Fibroblast of lung (primary cell): Measurements from ENCODE around the gene TCAF1. TPM values are rescaled to one million over a fixed set of nuclear protein-coding genes. Genes with fewer than 3 reads are reported as not detected.
"Not testable (repeated sequence)": the region's sequence is repeated elsewhere in the genome, so short reads cannot be mapped to it uniquely, and the experiment has no call there.

Experiments used
- DNase-seq, 2 donors: peaks; one replicate each; pipeline versions ENCODE4 v3.0.0 to v3.0.0-alpha.2; 2010; ENCODE audit warnings: low read depth in 2 of 2
- H2AFZ ChIP-seq: 2 replicates; pipeline ENCODE4 v1.5.1; 2012; ENCODE audit warnings: low read length, control low read depth, inconsistent platforms
- H3K27ac ChIP-seq: 2 replicates; pipeline ENCODE4 v1.5.1; 2011; ENCODE audit warnings: low read length, control low read depth; ENCODE audit not compliant: insufficient read depth
- H3K27me3 ChIP-seq: 2 replicates; pipeline ENCODE4 v1.5.1; 2011; ENCODE audit warnings: mild to moderate bottlenecking, low read length; ENCODE audit not compliant: control insufficient read depth, insufficient read depth
- H3K36me3 ChIP-seq: 2 replicates; pipeline ENCODE4 v1.5.1; 2011; ENCODE audit warnings: low read length; ENCODE audit not compliant: control insufficient read depth, insufficient read depth
- H3K4me1 ChIP-seq: 2 replicates; pipeline ENCODE4 v1.5.1; 2011; ENCODE audit warnings: low read length; ENCODE audit not compliant: control insufficient read depth, insufficient read depth; ENCODE audit errors: extremely low read depth
- H3K4me2 ChIP-seq: 2 replicates; pipeline ENCODE4 v1.5.1; 2011; ENCODE audit warnings: low read length, control low read depth; ENCODE audit not compliant: insufficient read depth; ENCODE audit errors: extremely low read depth
- H3K4me3 ChIP-seq, 4 experiments: fragments of 200-600 bp in 1 of 4; sonication (generic) in 1 of 4; replicated peaks in 1 of 4; 2 replicates each; pipeline ENCODE4 v1.5.1; 2011 to 2016; ENCODE audit warnings: low read length in 4 of 4, low read depth in 3 of 4, mild to moderate bottlenecking in 3 of 4, control low read depth in 2 of 4, inconsistent platforms in 1 of 4, mixed read lengths in 1 of 4; ENCODE audit not compliant: insufficient read depth in 1 of 4; ENCODE audit errors: control extremely low read depth in 1 of 4
- H3K79me2 ChIP-seq: 2 replicates; pipeline ENCODE4 v1.5.1; 2012; ENCODE audit warnings: mild to moderate bottlenecking, low read length, inconsistent platforms; ENCODE audit not compliant: control insufficient read depth, insufficient read depth
- H3K9ac ChIP-seq: 2 replicates; pipeline ENCODE4 v1.5.1; 2011; ENCODE audit warnings: mild to moderate bottlenecking, low read length, control low read depth; ENCODE audit not compliant: insufficient read depth
- H3K9me3 ChIP-seq: 2 replicates; pipeline ENCODE4 v1.5.1; 2012; ENCODE audit warnings: low read depth, low read length; ENCODE audit not compliant: control insufficient read depth, insufficient read depth
- H4K20me1 ChIP-seq: 2 replicates; pipeline ENCODE4 v1.5.1; 2011; ENCODE audit warnings: low read length; ENCODE audit not compliant: control insufficient read depth, insufficient read depth; ENCODE audit errors: extremely low read depth
- EZH2 ChIP-seq: IDR thresholded peaks from 2 replicates; pipeline ENCODE4 v1.5.1; 2012; ENCODE audit warnings: low read length, control low read depth, mild to moderate bottlenecking; ENCODE audit errors: missing control alignments
- polyA plus RNA-seq, 2 donors: library from polyadenylated mRNA; depleted of rRNA in 1 of 2; stranded (reverse) in 1 of 2; unstranded in 1 of 2; fragments of >200 nt; gene quantifications; 2 replicates each; pipeline ENCODE4 v1.2.1, GENCODE V29; 2011 to 2012; ENCODE audit warnings: missing spikeins in 1 of 2
- total RNA-seq: library from RNA; depleted of rRNA; stranded (reverse); fragments of >200 nt; gene quantifications from 2 replicates; pipeline ENCODE4 v1.2.1, GENCODE V29; 2014
- TF ChIP-seq, protein P1 (sequence below), 2 donors: IDR thresholded peaks in 1 of 2; conservative IDR thresholded peaks in 1 of 2; 1 replicate in 1 of 2; 2 replicates in 1 of 2; pipeline ENCODE4 v1.5.1; 2011 to 2012; ENCODE audit warnings: low read length in 2 of 2, control low read depth in 1 of 2, inconsistent platforms in 1 of 2, low read depth in 1 of 2, mild to moderate bottlenecking in 1 of 2

Gene TCAF1
- total and polyA plus RNA-seq, 2 donors (not counting 1 experiment from before 2014, with no cell fraction given), result 61.2 to 65.6 TPM

- H2AFZ ChIP-seq, result no peak overlapping the region
- H3K4me1 ChIP-seq, result no peaks in the 10 kb centered on the region
- H3K27ac ChIP-seq, result no peak overlapping the region
- TF ChIP-seq, protein P1, sequence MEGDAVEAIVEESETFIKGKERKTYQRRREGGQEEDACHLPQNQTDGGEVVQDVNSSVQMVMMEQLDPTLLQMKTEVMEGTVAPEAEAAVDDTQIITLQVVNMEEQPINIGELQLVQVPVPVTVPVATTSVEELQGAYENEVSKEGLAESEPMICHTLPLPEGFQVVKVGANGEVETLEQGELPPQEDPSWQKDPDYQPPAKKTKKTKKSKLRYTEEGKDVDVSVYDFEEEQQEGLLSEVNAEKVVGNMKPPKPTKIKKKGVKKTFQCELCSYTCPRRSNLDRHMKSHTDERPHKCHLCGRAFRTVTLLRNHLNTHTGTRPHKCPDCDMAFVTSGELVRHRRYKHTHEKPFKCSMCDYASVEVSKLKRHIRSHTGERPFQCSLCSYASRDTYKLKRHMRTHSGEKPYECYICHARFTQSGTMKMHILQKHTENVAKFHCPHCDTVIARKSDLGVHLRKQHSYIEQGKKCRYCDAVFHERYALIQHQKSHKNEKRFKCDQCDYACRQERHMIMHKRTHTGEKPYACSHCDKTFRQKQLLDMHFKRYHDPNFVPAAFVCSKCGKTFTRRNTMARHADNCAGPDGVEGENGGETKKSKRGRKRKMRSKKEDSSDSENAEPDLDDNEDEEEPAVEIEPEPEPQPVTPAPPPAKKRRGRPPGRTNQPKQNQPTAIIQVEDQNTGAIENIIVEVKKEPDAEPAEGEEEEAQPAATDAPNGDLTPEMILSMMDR (conservative IDR thresholded peaks at IDR 0.05 in 1 of 2, IDR thresholded peaks at IDR 0.05 in 1 of 2; ENCODE audit: low read depth in 1 of 2, low read length in 2 of 2), result no peak
- no peak for TF ChIP-seq EZH2
- no peak for DNase-seq
- H3K4me2 ChIP-seq, result no peak overlapping the region
- no peaks in the 10 kb centered on the region for H3K9me3 ChIP-seq
- no peaks in the 10 kb centered on the region for H3K79me2 ChIP-seq
- no peak overlapping the region for H3K9ac ChIP-seq
- H3K36me3 ChIP-seq, result no peaks in the 10 kb centered on the region
- H4K20me1 ChIP-seq, result no peaks in the 10 kb centered on the region
- H3K4me3 ChIP-seq, result no peak overlapping the region
- H3K27me3 ChIP-seq, result no peaks in the 10 kb centered on the region
Observed at GRCh38 chr7:143848192-143848591, 53.8 kb downstream of the TCAF1 start.

DNA sequence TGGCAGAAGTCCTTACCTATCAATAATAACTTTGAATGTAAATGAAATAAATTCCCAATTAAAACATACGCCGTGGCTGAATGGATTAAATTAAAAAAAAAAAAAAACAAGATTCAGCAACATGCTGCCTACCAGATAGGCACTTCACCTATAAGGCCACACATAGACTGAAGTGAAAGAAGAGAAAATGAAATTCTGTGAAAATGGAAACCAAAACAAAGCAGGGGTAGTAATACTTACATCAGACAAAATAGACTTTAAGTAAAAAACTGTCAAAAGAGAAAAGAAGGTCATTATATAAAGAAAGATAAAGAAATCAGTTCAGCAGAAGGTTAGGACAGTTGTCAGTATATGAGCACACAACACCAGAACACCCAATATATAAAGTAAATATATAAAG lies 55.3 kb downstream of the TCAF1 start:
- no peak overlapping the region for H3K27ac ChIP-seq
- TF ChIP-seq, protein P1 (conservative IDR thresholded peaks at IDR 0.05 in 1 of 2, IDR thresholded peaks at IDR 0.05 in 1 of 2; ENCODE audit: low read depth in 1 of 2, low read length in 2 of 2), result no peak
- TF ChIP-seq EZH2, result no peak
- H3K79me2 ChIP-seq, result no peaks in the 10 kb centered on the region
- H2AFZ ChIP-seq, result no peak overlapping the region
- no peaks in the 10 kb centered on the region for H3K27me3 ChIP-seq
- H3K9ac ChIP-seq, result no peak overlapping the region
- H3K4me1 ChIP-seq, result no peaks in the 10 kb centered on the region
- no peak for DNase-seq
- no peaks in the 10 kb centered on the region for H4K20me1 ChIP-seq
- H3K36me3 ChIP-seq, result no peaks in the 10 kb centered on the region
- no peak overlapping the region for H3K4me3 ChIP-seq
- no peak overlapping the region for H3K4me2 ChIP-seq
- H3K9me3 ChIP-seq, result no peaks in the 10 kb centered on the region

DNA sequence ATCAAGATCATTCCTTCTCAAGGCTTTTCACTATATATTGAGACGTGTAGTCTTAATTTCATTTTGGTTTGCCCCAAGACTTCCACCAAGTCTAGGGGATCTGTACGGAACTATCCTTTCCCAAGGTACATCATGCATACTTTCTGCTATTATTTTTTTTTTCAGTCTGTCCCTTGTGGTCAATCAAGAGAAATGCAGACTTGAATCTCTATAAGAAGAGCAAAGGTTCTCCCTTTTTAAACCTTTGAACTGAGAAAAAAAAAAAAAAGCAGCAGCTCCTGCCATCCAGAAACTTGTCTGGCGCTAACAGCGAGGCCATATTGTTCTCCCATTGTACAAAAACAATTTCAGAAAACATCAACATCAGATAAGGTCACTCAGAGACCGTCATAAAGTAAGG lies 60.3 kb downstream of the TCAF1 start:
- not testable (repeated sequence) for H3K9me3 ChIP-seq, H3K36me3 ChIP-seq, H4K20me1 ChIP-seq, H3K4me1 ChIP-seq, H2AFZ ChIP-seq, DNase-seq, H3K27ac ChIP-seq, H3K4me3 ChIP-seq, H3K4me2 ChIP-seq, H3K9ac ChIP-seq, H3K27me3 ChIP-seq, H3K79me2 ChIP-seq
- TF ChIP-seq, protein P1 (conservative IDR thresholded peaks at IDR 0.05 in 1 of 2, IDR thresholded peaks at IDR 0.05 in 1 of 2; ENCODE audit: low read depth in 1 of 2, low read length in 2 of 2), result peak in 1 of 2 donors; percentile 32

- H2AFZ ChIP-seq, H3K27me3 ChIP-seq, H3K4me2 ChIP-seq, H4K20me1 ChIP-seq, DNase-seq, H3K9ac ChIP-seq, H3K4me1 ChIP-seq, H3K4me3 ChIP-seq, H3K36me3 ChIP-seq, H3K27ac ChIP-seq, H3K9me3 ChIP-seq, H3K79me2 ChIP-seq: not testable (repeated sequence)
Observed at GRCh38 chr7:143840062-143840461, 61.9 kb downstream of the TCAF1 start.
